Neural cell (in vitro differentiated cells): ENCODE data around the gene SLC6A18. TPM values are rescaled to one million over a fixed set of nuclear protein-coding genes. Genes with fewer than 3 reads are reported as not detected.

Experiments
- H2AFZ ChIP-seq: fragments of 200-600, 300-800 bp; sonication (generic), shearing (Covaris generic); 2 replicates; pipeline ENCODE4 v1.6.0; 2014; ENCODE audit warnings: low read depth, mild to moderate bottlenecking, antibody characterized with exemption, low read length, moderate library complexity
- H3F3A ChIP-seq: fragments of 200-600 bp; shearing (Covaris generic); 2 replicates; pipeline ENCODE4 v1.6.1; 2016; ENCODE audit warnings: mild to moderate bottlenecking, moderate library complexity, mixed read lengths, antibody characterized with exemption, low read length; ENCODE audit not compliant: insufficient read depth, poor library complexity, severe bottlenecking
- H3K27ac ChIP-seq: fragments of 200-600, 300-800 bp; sonication (generic), shearing (Covaris generic); 2 replicates; pipeline ENCODE4 v1.5.1; 2014; ENCODE audit warnings: mild to moderate bottlenecking, low read length, moderate library complexity
- H3K27me3 ChIP-seq: fragments of 300-800, 200-600 bp; sonication (generic), shearing (Covaris generic); 2 replicates; pipeline ENCODE4 v1.6.0; 2014; ENCODE audit warnings: mild to moderate bottlenecking, low read depth, low read length, moderate library complexity; ENCODE audit not compliant: insufficient read depth
- H3K36me3 ChIP-seq: fragments of 300-800, 200-600 bp; sonication (generic), shearing (Covaris generic); 2 replicates; pipeline ENCODE4 v1.5.1; 2014; ENCODE audit warnings: mild to moderate bottlenecking, antibody characterized with exemption, low read length, moderate library complexity; ENCODE audit not compliant: insufficient read depth
- H3K4me2 ChIP-seq: fragments of 300-800, 200-600 bp; sonication (generic), shearing (Covaris generic); 2 replicates; pipeline ENCODE4 v1.6.0; 2014; ENCODE audit warnings: mild to moderate bottlenecking, low read length
- H3K4me3 ChIP-seq: fragments of 300-800, 200-600 bp; sonication (generic), shearing (Covaris generic); 2 replicates; pipeline ENCODE4 v1.5.1; 2014; ENCODE audit warnings: mild to moderate bottlenecking, low read length, moderate library complexity
- H3K79me2 ChIP-seq: fragments of 200-600 bp; shearing (Covaris generic); replicated peaks from 2 replicates; pipeline ENCODE4 v1.6.0; 2014; ENCODE audit warnings: mild to moderate bottlenecking, low read length, moderate library complexity; ENCODE audit not compliant: insufficient read depth
- H3K9ac ChIP-seq: fragments of 300-800, 200-600 bp; sonication (generic), shearing (Covaris generic); 2 replicates; pipeline ENCODE4 v1.6.1; 2016; ENCODE audit warnings: mild to moderate bottlenecking, low read length, mixed read lengths
- H3K9me2 ChIP-seq: fragments of 200-600 bp; shearing (Covaris generic); 2 replicates; pipeline ENCODE4 v1.6.1; 2016; ENCODE audit warnings: mild to moderate bottlenecking, low read length, mixed read lengths; ENCODE audit not compliant: insufficient read depth
- H3K9me3 ChIP-seq: fragments of 200-600, 300-800 bp; sonication (generic), shearing (Covaris generic); 2 replicates; pipeline ENCODE4 v1.6.1; 2016; ENCODE audit warnings: mild to moderate bottlenecking, mixed run types, low read length, moderate library complexity, mixed read lengths
- H4K20me1 ChIP-seq: fragments of 200-600 bp; shearing (Covaris generic); 2 replicates; pipeline ENCODE4 v1.6.1; 2016; ENCODE audit warnings: mild to moderate bottlenecking, mixed run types; ENCODE audit not compliant: insufficient read depth
- EP300 ChIP-seq: fragments of 450-650 bp; conservative IDR thresholded peaks from 2 replicates; pipeline ENCODE4 v1.6.1; 2014; ENCODE audit warnings: antibody characterized with exemption, mild to moderate bottlenecking, moderate library complexity; ENCODE audit not compliant: poor library complexity, severe bottlenecking
- EZH2 ChIP-seq: fragments of 200-600, 300-800 bp; shearing (Covaris generic), sonication (generic); IDR thresholded peaks from 2 replicates; pipeline ENCODE4 v1.6.1; 2014; ENCODE audit warnings: antibody characterized with exemption, low read length, borderline replicate concordance, mild to moderate bottlenecking; ENCODE audit not compliant: insufficient read depth, poor library complexity, severe bottlenecking
- MXI1 ChIP-seq: fragments of 450-650 bp; conservative IDR thresholded peaks from 2 replicates; pipeline ENCODE4 v1.6.1; 2014; ENCODE audit warnings: antibody characterized with exemption, mild to moderate bottlenecking; ENCODE audit not compliant: poor library complexity, severe bottlenecking
- POLR2AphosphoS5 ChIP-seq: IDR thresholded peaks from 2 replicates; pipeline ENCODE4 v1.6.1; 2012
- RAD21 ChIP-seq: fragments of 450-650 bp; conservative IDR thresholded peaks from 2 replicates; pipeline ENCODE4 v1.6.1; 2014; ENCODE audit warnings: antibody characterized with exemption, mild to moderate bottlenecking, moderate library complexity
- SMC3 ChIP-seq: fragments of 450-650 bp; conservative IDR thresholded peaks from 2 replicates; pipeline ENCODE4 v1.6.1; 2014; ENCODE audit warnings: antibody characterized with exemption, mild to moderate bottlenecking, moderate library complexity; ENCODE audit not compliant: poor library complexity
- TAF1 ChIP-seq: IDR thresholded peaks from 2 replicates; pipeline ENCODE4 v1.6.1; 2012; ENCODE audit warnings: low read depth
- polyA plus RNA-seq: library from polyadenylated mRNA; depleted of rRNA; stranded (reverse); fragments of >200 nt; gene quantifications from 2 replicates; pipeline ENCODE4 v1.2.3, GENCODE V29; 2014
- TF ChIP-seq, protein P1 (sequence below): IDR thresholded peaks from 2 replicates; pipeline ENCODE4 v1.6.1; 2012; ENCODE audit warnings: borderline replicate concordance
- TF ChIP-seq, protein P2 (sequence below): fragments of 450-650 bp; IDR thresholded peaks from 2 replicates; pipeline ENCODE4 v1.5.1; 2014; ENCODE audit warnings: antibody characterized with exemption, mild to moderate bottlenecking, moderate library complexity; ENCODE audit not compliant: poor library complexity, severe bottlenecking

Gene SLC6A18
- polyA plus RNA-seq, 1 donor from 2014 or later = not detected

DNA sequence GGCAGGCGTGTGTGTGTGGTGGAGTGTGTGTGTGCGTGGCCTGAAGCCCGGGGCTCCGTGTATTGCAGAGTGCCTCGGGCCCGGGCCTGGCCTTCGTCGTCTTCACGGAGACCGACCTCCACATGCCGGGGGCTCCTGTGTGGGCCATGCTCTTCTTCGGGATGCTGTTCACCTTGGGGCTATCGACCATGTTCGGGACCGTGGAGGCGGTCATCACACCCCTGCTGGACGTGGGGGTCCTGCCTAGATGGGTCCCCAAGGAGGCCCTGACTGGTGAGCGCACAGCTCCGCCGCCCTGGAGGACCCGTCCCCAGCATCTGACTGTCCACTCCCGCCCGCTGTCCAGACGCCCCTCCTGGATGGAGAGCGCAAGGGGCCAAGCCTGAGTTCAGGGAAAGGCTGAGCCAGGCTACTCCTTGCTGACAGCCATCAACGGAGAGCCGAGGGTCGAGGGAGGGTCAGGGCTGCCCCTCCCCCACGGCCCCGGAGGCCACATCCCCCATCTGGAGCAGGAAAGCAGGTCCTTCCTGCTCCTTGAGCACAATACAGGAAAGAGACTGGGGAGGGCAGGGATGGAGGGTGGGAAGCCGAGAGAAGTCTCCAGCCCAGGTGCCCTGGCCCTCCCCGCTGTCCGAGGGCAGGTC lies 18.4 kb downstream of the SLC6A18 start:
- no peaks in the 10 kb centered on the region for H4K20me1 ChIP-seq
- no peaks in the 10 kb centered on the region for H3K9me3 ChIP-seq
- H3K27me3 ChIP-seq = peaks cover 5% of the 10 kb centered on the region
- TF ChIP-seq EZH2 = no peak
- TF ChIP-seq, protein P1, sequence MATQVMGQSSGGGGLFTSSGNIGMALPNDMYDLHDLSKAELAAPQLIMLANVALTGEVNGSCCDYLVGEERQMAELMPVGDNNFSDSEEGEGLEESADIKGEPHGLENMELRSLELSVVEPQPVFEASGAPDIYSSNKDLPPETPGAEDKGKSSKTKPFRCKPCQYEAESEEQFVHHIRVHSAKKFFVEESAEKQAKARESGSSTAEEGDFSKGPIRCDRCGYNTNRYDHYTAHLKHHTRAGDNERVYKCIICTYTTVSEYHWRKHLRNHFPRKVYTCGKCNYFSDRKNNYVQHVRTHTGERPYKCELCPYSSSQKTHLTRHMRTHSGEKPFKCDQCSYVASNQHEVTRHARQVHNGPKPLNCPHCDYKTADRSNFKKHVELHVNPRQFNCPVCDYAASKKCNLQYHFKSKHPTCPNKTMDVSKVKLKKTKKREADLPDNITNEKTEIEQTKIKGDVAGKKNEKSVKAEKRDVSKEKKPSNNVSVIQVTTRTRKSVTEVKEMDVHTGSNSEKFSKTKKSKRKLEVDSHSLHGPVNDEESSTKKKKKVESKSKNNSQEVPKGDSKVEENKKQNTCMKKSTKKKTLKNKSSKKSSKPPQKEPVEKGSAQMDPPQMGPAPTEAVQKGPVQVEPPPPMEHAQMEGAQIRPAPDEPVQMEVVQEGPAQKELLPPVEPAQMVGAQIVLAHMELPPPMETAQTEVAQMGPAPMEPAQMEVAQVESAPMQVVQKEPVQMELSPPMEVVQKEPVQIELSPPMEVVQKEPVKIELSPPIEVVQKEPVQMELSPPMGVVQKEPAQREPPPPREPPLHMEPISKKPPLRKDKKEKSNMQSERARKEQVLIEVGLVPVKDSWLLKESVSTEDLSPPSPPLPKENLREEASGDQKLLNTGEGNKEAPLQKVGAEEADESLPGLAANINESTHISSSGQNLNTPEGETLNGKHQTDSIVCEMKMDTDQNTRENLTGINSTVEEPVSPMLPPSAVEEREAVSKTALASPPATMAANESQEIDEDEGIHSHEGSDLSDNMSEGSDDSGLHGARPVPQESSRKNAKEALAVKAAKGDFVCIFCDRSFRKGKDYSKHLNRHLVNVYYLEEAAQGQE = no peak
- no peak for TF ChIP-seq TAF1
- TF ChIP-seq POLR2AphosphoS5 = no peak
- TF ChIP-seq SMC3 = no peak
- no peak for TF ChIP-seq RAD21
- TF ChIP-seq, protein P2, sequence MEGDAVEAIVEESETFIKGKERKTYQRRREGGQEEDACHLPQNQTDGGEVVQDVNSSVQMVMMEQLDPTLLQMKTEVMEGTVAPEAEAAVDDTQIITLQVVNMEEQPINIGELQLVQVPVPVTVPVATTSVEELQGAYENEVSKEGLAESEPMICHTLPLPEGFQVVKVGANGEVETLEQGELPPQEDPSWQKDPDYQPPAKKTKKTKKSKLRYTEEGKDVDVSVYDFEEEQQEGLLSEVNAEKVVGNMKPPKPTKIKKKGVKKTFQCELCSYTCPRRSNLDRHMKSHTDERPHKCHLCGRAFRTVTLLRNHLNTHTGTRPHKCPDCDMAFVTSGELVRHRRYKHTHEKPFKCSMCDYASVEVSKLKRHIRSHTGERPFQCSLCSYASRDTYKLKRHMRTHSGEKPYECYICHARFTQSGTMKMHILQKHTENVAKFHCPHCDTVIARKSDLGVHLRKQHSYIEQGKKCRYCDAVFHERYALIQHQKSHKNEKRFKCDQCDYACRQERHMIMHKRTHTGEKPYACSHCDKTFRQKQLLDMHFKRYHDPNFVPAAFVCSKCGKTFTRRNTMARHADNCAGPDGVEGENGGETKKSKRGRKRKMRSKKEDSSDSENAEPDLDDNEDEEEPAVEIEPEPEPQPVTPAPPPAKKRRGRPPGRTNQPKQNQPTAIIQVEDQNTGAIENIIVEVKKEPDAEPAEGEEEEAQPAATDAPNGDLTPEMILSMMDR = no peak
- no peak for TF ChIP-seq MXI1
- no peak for TF ChIP-seq EP300
- H3K27ac ChIP-seq = no peak overlapping the region
- H3K9ac ChIP-seq = no peak overlapping the region
- H3K4me3 ChIP-seq = no peak overlapping the region
- no peaks in the 10 kb centered on the region for H3F3A ChIP-seq
- no peaks in the 10 kb centered on the region for H3K36me3 ChIP-seq
- H3K79me2 ChIP-seq = no peaks in the 10 kb centered on the region
- no peak overlapping the region for H3K4me2 ChIP-seq
- H3K9me2 ChIP-seq = no peaks in the 10 kb centered on the region
- no peak overlapping the region for H2AFZ ChIP-seq

DNA sequence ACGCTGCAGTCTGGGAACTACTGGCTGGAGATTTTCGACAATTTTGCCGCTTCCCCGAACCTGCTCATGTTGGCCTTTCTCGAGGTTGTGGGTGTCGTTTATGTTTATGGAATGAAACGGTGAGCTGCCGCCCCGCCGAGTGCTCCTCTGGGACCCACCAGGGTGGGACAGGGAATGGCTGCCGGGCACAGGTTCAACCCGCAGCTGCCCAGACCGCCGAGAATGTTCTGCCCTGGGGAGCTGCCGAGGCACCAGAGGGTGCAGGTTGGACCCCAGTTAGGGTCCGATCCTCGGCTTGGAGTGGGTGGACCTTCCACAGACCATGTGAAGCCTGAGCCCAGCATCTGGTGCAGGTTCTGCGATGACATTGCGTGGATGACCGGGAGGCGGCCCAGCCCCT lies 19.1 kb downstream of the SLC6A18 start:
- Histone ChIP-seq H3K9ac (no peak overlapping the region), H3K4me2 (no peak overlapping the region), H3K4me3 (no peak overlapping the region), H3F3A (no peaks in the 10 kb centered on the region), H3K79me2 (no peaks in the 10 kb centered on the region), H2AFZ (no peak overlapping the region), H4K20me1 (no peaks in the 10 kb centered on the region), H3K27me3 (peaks cover 5% of the 10 kb centered on the region), H3K36me3 (no peaks in the 10 kb centered on the region), H3K9me2 (no peaks in the 10 kb centered on the region), H3K9me3 (no peaks in the 10 kb centered on the region), H3K27ac (no peak overlapping the region)
- TF ChIP-seq, protein P1 = no peak
- TF ChIP-seq, protein P2 = no peak
